GM19025 (cell line): ENCODE data around the gene EXOC3.
"Not testable (repeated sequence)": the region's sequence is repeated elsewhere in the genome, so short reads cannot be mapped to it uniquely, and the experiment has no call there.

Experiments used
- ATAC-seq: cut with Tn5 transposase; IDR thresholded peaks from one replicate; pipeline ENCODE4 v1.9.1; 2021; ENCODE audit warnings: mild to moderate bottlenecking, low read depth, moderate library complexity; ENCODE audit not compliant: unreplicated experiment

Gene EXOC3

GRCh38 chr5:406041-406440, 36.9 kb upstream of the EXOC3 start:
- ATAC-seq: no peak

- no peak for ATAC-seq
These were observed 35.9 kb upstream of the EXOC3 start for GRCh38 chr5:407051-407450.

GRCh38 chr5:407801-408268, 35.1 kb upstream of the EXOC3 start:
- ATAC-seq: no peak

DNA sequence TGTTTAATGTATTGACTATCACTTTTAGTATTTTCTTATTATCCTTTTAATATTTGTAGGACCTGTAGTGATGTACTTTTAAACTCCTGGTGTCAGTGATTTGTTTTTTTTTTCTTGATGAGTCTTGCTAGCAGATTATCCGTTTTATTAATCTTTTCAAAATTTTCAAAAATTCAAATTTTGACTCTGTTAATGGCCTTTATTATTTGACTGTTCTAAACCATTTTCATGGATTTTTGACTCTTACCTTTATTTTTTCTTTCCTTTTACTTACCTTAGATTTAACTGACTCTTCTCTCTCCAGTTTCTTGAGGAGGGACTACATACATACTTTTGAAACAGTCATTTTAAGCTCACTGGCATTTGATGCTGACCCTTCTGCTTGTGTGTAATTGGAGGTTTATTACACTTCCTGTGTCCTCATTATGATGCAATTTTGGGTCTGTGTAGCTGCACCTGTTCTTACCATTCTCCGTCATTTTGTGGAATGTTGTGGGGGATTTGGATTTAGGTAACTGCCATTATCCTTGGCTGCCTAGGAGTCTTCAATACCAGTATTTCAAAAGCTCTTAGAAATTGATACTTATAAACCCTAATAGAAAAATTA, 32.0 kb upstream of the EXOC3 start:
- ATAC-seq: no peak

DNA sequence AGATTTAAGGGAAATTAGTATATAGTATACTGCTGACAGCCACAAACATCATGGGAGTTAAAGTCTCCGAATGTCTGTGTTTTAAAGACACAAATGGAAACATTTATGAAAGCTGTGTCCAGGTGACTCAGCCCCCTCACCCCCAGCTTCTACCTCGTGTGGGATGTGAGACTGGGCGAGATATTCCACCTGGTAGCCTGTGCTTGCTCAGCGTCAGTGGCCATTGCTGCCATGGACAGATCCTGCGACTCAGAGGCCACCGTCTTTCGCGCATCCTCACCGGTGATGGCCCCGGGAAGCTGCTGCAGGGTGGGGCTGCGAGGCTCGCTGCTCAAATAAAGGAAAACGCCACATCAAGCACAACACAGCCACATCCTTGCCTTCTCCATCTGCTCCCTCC, 31.2 kb upstream of the EXOC3 start:
- ATAC-seq: no peak

GRCh38 chr5:414991-415927, 27.7 kb upstream of the EXOC3 start:
- ATAC-seq: not testable (repeated sequence)

- ATAC-seq: no peak
These were observed 26.9 kb upstream of the EXOC3 start for GRCh38 chr5:415928-416635.

DNA sequence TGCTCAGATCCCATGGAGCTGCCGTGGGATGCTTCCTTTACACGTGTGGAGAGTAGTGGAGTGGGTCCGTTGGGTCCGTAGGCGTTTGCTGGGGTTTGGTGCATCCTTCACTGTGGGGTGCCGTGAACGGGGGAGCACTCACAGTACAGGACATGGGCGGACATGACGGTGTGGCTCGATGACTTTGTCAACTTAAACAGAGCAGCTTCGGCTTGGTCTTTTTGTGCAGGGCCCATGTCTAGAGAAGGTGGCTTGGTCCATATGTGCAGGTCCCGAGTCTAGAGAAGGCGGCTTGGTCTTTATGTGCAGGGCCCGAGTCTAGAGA, 26.4 kb upstream of the EXOC3 start:
- no peak for ATAC-seq

GRCh38 chr5:417301-418161, 25.4 kb upstream of the EXOC3 start:
- ATAC-seq: no peak

DNA sequence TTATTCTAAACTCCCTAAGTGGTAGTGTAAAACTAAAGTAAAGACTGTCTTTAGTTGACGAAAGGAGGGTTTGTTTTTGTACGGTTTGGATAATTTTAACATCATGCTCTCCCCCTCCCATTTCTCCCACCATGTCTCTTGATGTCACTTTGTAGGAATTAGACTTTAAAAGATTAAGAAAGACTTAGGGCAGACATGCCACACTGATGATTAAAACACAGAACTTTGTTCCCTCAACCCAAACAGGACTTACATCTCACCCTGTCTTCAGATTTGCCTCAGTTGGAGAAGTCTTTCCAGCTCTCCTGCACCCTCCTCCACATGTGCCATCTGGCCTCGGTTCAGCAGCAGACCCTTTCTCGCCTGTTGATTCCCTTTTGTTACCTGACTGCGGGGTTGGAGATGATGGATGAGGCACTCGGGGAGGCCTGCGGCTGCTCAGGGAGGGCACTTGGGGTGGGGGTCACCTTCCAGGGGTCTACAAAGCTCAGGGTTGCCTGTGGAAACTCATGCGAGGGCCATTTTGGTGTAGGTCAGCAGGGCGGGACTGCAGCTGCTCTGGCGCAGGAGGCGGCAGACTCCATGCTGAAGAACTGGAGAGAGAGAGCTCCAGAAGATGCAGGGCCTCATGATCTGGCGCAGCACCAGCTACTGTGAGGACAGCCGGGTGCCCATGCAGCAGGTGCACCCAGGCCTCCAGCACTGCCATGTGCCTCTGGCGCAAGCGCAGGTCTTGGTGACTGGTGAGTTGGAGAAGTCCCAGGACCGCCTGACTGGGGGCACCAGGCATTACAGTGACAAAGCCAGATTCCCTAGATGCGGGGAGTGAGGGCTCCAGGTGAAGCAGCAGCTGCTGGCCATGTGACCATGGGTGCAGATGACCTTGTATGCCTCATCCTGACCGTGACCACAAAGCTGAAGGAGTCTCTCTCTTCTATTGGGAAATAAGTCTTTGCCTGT, 24.5 kb upstream of the EXOC3 start:
- ATAC-seq: no peak

DNA sequence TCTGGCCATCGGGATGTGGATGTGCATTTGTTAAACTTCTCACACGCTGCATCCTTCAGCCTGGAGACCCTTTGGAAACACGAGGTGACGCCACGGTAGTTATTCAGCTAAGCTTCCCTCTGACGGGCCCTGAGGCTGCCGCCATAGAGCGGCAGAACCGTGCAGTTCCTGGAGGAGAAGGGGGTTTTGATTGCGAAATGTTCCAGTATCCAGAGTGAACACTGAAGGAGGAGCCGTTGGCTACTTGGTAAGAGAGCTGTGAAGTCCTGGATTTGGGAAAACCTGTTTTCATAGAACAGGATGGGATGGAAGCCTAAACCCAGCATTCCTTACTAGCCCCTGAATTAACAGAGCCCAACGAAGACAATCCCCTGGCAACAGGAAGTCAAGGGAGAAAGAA, 23.0 kb upstream of the EXOC3 start:
- ATAC-seq: no peak

GRCh38 chr5:420632-421286, 22.2 kb upstream of the EXOC3 start:
- no peak for ATAC-seq

DNA sequence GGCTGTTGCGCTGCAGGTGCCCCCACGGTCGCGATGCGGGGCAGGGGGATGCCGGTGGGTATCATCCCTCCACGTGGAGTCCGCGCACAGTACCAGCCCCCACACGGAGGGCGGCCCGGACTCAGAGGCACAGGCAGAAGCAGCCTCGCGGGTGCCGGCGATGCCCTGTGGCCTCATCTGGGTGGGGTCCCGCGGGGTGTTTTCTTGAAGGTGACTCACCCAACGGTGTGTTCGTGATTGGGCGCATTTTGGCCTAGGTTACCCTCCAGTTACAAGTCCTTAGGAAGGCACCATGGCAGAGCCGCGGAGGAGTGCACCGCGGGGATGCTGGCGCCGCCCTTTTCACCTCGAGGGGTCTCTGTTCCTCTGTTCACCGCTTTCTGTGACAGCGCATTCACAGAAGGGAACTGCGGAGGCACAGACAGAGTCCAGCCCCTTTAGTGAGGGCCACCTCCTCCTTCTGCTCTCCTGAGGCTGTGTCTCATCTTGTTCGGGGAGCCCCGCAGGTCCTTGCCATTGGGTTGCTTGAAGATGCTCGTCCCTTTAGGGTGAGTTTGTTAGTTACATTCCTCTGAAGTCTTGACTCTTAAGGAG, 21.6 kb upstream of the EXOC3 start:
- ATAC-seq: no peak

- ATAC-seq: no peak
These were observed 21.1 kb upstream of the EXOC3 start for GRCh38 chr5:421901-422300.

- no peak for ATAC-seq
These were observed 20.4 kb upstream of the EXOC3 start for GRCh38 chr5:422323-423232.

DNA sequence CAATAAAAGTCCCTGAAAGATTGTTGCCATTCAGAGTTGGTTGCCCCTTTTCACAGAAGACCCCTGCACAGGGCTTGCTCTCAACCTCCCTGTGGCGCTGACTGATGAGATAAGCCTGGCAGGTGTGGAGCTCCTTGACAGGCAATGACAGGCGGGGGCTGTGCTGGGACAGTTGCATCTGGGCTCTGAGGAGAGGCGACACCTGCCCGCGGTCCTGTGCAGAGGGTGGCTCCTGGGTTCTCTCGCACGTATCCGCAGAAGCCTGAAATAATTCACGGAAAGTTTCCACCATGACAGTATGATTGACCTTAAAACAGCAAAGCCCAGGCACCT, 19.8 kb upstream of the EXOC3 start:
- ATAC-seq: no peak

DNA sequence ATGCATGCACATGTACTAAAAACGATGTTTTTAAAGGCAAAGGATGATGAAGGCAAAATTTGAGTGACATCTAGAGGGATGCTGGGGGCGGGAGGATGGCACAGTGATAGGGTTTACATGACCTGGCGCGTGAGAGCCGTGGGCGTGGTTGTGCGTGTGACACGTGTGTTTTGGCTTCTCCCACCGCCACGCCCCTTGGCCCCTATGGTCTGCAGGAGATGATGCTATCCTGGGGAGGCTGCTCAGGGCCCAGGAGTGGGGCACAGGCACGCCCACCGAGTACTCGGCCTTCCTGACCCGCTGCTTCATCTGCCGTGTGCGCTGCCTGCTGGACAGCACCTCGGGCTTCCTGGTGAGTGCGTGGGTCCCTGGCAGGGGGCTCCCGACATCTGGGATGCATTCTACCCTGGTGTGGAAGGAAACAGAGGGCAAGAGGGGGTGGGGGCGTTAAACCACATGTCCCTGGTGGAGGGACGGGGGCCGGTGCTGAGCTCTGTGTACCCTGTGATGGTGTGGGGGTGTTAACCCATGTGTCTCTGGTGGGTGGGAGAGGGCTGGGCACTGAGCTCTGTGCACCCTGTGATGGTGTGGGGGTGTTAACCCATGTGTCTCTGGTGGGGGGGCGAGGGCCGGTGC, 19.2 kb upstream of the EXOC3 start:
- ATAC-seq: no peak
